B cell (primary cell): ENCODE results near the gene MFSD11.

Experiments used
- EZH2 ChIP-seq: IDR thresholded peaks from 2 replicates; pipeline ENCODE4 v1.6.1; 2012; ENCODE audit warnings: borderline replicate concordance, low read depth, mild to moderate bottlenecking, moderate library complexity, low read length; ENCODE audit not compliant: insufficient read depth, poor library complexity, severe bottlenecking
- TF ChIP-seq, protein P1 (sequence below): fragments of 200-600 bp; IDR thresholded peaks from one replicate; pipeline ENCODE4 v1.8.0; 2022; ENCODE audit warnings: antibody characterized with exemption, mild to moderate bottlenecking

DNA sequence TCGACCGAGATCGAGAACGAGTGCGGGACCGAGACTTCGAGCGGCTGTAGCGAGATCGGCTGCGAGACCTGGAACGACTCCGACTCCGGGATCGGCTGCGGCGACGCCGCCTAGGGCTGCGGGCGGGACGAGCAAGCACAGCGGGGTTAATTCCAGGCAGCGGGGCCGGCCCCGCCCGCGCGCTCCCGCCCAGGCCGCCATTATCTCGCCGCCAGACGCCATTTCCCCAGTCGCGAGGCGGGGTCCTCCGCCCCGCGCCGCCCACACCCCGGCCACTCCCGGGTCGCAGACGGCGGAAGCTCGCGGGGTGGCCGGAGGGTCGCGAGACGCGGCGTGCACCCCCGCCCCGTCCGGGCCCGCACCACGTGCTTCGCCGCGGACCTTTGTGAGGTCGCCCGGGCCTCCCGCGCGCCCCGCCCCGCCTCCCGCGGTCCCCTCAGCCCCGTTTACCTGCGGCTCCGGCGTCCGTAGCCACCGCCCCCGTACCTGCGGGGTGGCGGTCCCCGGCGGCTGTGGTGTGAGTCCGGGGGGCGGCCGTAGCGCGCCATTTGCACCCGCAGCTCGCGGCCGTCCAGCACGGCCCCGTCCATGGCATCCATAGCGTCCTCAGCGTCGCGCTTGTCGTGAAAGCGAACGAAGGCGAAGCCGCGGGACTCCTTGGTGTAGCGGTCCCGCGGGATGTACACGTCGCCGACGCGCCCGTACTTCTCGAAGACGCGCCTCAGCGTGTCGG, 1.4 kb upstream of the MFSD11 start:
- TF ChIP-seq, protein P1, sequence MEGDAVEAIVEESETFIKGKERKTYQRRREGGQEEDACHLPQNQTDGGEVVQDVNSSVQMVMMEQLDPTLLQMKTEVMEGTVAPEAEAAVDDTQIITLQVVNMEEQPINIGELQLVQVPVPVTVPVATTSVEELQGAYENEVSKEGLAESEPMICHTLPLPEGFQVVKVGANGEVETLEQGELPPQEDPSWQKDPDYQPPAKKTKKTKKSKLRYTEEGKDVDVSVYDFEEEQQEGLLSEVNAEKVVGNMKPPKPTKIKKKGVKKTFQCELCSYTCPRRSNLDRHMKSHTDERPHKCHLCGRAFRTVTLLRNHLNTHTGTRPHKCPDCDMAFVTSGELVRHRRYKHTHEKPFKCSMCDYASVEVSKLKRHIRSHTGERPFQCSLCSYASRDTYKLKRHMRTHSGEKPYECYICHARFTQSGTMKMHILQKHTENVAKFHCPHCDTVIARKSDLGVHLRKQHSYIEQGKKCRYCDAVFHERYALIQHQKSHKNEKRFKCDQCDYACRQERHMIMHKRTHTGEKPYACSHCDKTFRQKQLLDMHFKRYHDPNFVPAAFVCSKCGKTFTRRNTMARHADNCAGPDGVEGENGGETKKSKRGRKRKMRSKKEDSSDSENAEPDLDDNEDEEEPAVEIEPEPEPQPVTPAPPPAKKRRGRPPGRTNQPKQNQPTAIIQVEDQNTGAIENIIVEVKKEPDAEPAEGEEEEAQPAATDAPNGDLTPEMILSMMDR: no peak
- no peak for TF ChIP-seq EZH2
